A549 treated with GW870086 at 1 μM for 4 hours (cell line): Measurements from ENCODE around the gene GALNT2. TPM values are rescaled to one million over a fixed set of nuclear protein-coding genes. Genes with fewer than 3 reads are reported as not detected.

ENCODE experiments used
- total RNA-seq: library from RNA; stranded (reverse); fragments of 200-300 nt; extraction: Qiagen RNA extraction; gene quantifications from 5 replicates; pipeline ENCODE4 v1.2.3, GENCODE V29; 2022; ENCODE audit warnings: low read depth

The GALNT2 gene
- total RNA-seq: 141 to 166 TPM (median 158 TPM) in 5 replicates

GRCh38 chr1:230066466-230067404 lies at the start of gene GALNT2:
Gene GALNT2, plus strand, starts transcription at chr1:230067238. Its CDS starts 43 bp downstream, at chr1:230067281.

